Stimulated activated CD8-positive, alpha-beta memory T cell treated with anti-CD3 and anti-CD28 coated beads, Interleukin-15, amount 100 ng/mL, for 4 hours (primary cell): ENCODE measurements around the gene LAPTM5.
"Not testable (repeated sequence)": the region's sequence is repeated elsewhere in the genome, so short reads cannot be mapped to it uniquely, and the experiment has no call there.

Experiments used
- DNase-seq, 2 donors: peaks; one replicate each; pipeline ENCODE4 v3.0.0-alpha.2; 2020; ENCODE audit warnings: low read depth in 2 of 2

LAPTM5 gene

GRCh38 chr1:30771005-30771404, 13.4 kb upstream of the LAPTM5 start:
- DNase-seq, result no peak

- no peak for DNase-seq
These were observed 12.6 kb upstream of the LAPTM5 start for GRCh38 chr1:30770150-30770549.

- no peak for DNase-seq
These were observed 11.5 kb upstream of the LAPTM5 start for GRCh38 chr1:30768830-30769718.

- no peak for DNase-seq
These were observed 10.7 kb upstream of the LAPTM5 start for GRCh38 chr1:30768159-30768829.

GRCh38 chr1:30766948-30767347, 9.4 kb upstream of the LAPTM5 start:
- DNase-seq, result not testable (repeated sequence)

GRCh38 chr1:30765556-30766434, 8.2 kb upstream of the LAPTM5 start:
- no peak for DNase-seq

- DNase-seq, result no peak
These were observed 7.5 kb upstream of the LAPTM5 start for GRCh38 chr1:30764939-30765555.

- DNase-seq, result no peak
These were observed 6.8 kb upstream of the LAPTM5 start for GRCh38 chr1:30764396-30764795.

GRCh38 chr1:30763651-30764248, 6.2 kb upstream of the LAPTM5 start:
- DNase-seq, result no peak

GRCh38 chr1:30762930-30763650, 5.5 kb upstream of the LAPTM5 start:
- DNase-seq, result no peak

GRCh38 chr1:30762152-30762929, 4.8 kb upstream of the LAPTM5 start:
- no peak for DNase-seq

GRCh38 chr1:30761381-30762151, 4.0 kb upstream of the LAPTM5 start:
- no peak for DNase-seq

- no peak for DNase-seq
These were observed 3.2 kb upstream of the LAPTM5 start for GRCh38 chr1:30760596-30761324.

- DNase-seq, result no peak
These were observed 2.2 kb upstream of the LAPTM5 start for GRCh38 chr1:30759718-30760281.

- no peak for DNase-seq
These were observed 1.3 kb upstream of the LAPTM5 start for GRCh38 chr1:30758785-30759380.

- no peak for DNase-seq
These were observed 631 bp upstream of the LAPTM5 start for GRCh38 chr1:30758121-30758688.
